Lung (tissue), 12 donors: ENCODE data around the gene TMEM132A. TPM values are rescaled to one million over a fixed set of nuclear protein-coding genes. Genes with fewer than 3 reads are reported as not detected.

ENCODE experiments used
- ATAC-seq: fragments of 200-7000 bp; cut with Tn5 transposase; one replicate; pipeline ENCODE4 v1.9.1; 2020; ENCODE audit warnings: moderate number of reproducible peaks; ENCODE audit not compliant: insufficient read depth, low FRiP score
- DNase-seq, 3 donors: peaks; one replicate each; pipeline ENCODE4 v3.0.0-alpha.2; 2013 to 2017
- H3K27ac ChIP-seq, 2 donors: one replicate each; pipeline ENCODE4 v1.5.1; 2013; ENCODE audit warnings: mild to moderate bottlenecking in 2 of 2, moderate library complexity in 2 of 2, control low read depth in 1 of 2, inconsistent platforms in 1 of 2, low read depth in 1 of 2, low read length in 1 of 2
- H3K27me3 ChIP-seq, 3 donors: one replicate each; pipeline ENCODE4 v1.5.1; 2013; ENCODE audit warnings: low read length in 2 of 3; ENCODE audit not compliant: control insufficient read depth in 3 of 3, insufficient read depth in 3 of 3
- H3K36me3 ChIP-seq, 4 donors: one replicate each; pipeline ENCODE4 v1.5.1; 2013; ENCODE audit warnings: low read length in 4 of 4, mild to moderate bottlenecking in 1 of 4, moderate library complexity in 1 of 4; ENCODE audit not compliant: control insufficient read depth in 4 of 4, insufficient read depth in 4 of 4
- H3K4me1 ChIP-seq, 5 donors: one replicate each; pipeline ENCODE4 v1.5.1; 2013; ENCODE audit warnings: low read length in 5 of 5, mild to moderate bottlenecking in 2 of 5, moderate library complexity in 1 of 5; ENCODE audit not compliant: control insufficient read depth in 5 of 5, insufficient read depth in 5 of 5
- H3K4me3 ChIP-seq: one replicate; pipeline ENCODE4 v1.5.1; 2013; ENCODE audit warnings: mild to moderate bottlenecking, control low read depth, moderate library complexity
- H3K9ac ChIP-seq, 2 donors: one replicate each; pipeline ENCODE4 v1.5.1; 2013; ENCODE audit warnings: low read length in 2 of 2, control low read depth in 1 of 2; ENCODE audit not compliant: insufficient read depth in 1 of 2
- H3K9me3 ChIP-seq, 4 donors: one replicate each; pipeline ENCODE4 v1.5.1; 2013; ENCODE audit warnings: low read length in 3 of 4, mild to moderate bottlenecking in 1 of 4, moderate library complexity in 1 of 4; ENCODE audit not compliant: control insufficient read depth in 4 of 4, insufficient read depth in 3 of 4
- WGBS, 2 donors: extraction: QIAGEN DNeasy Blood & Tissue Kit; methylation state at CpG; one replicate each; pipeline ENCODE4 v1.1.7; 2013; 5-methylcytosine and 5-hydroxymethylcytosine counted together
- polyA plus RNA-seq, 2 donors: library from polyadenylated mRNA; stranded (reverse); fragments of 200-250 nt; gene quantifications; one replicate each; pipeline ENCODE4 v1.2.1, GENCODE V29; 2013
- total RNA-seq, 2 donors: library from RNA; depleted of rRNA in 1 of 2; stranded (reverse); fragments of >200 nt in 1 of 2; gene quantifications; one replicate each; pipeline ENCODE4 v1.2.1, GENCODE V29; 2014 to 2021
- TF ChIP-seq, protein P1 (sequence below): IDR thresholded peaks from 2 replicates; pipeline ENCODE4 v1.5.1; 2012; ENCODE audit warnings: mild to moderate bottlenecking; ENCODE audit errors: control extremely low read depth, extremely low read depth
- donor health status: control.
- donor health status: control.
- donor health status: Bipolar disorder and iron deficiency.
- donor health status: healthy.
- donor health status: DM: yes; HTN: yes; CAD: no.

Gene TMEM132A
- total and polyA plus RNA-seq, 4 donors: 6.7 to 20.5 (median 17.5) TPM

DNA sequence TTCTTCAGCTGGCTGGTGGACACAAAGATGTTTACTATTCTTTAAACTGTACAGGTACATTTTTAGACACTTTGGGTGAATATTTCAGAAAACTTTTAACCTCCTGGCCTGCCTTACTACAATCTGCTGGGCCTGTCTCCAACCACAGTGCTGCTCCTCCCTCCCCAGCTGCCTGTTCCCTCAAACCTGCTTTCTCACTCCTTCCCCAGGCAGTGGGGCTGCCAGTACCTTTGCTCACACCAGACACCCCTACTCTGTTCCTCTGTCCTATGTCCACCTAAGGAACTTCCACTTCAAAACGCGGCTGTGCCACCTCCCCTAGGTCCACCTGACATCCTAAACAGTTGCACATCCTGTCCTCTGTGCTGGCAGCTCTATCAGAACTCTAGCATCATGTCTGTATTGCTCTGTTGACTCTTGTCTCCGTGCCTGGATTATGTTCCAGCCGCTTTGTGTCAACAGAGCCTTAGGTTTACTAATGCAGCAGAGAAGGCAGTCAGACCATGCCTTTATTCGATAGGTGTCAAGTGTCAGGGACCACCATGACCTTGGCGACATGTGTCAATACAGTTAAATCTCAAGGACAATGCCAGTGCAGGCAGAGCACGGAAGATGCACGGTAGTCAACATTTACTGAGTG lies 43.5 kb upstream of the TMEM132A start:
- no peaks in the 10 kb centered on the region for H3K27me3 ChIP-seq
- H3K9me3 ChIP-seq: peaks cover 0 to 2% (median 0%) of the 10 kb centered on the region in 4 donors
- WGBS, 2 donors: 87 to 95% methylated on average over 8 of the region's 8 CpGs
- DNase-seq: no peak
- TF ChIP-seq, protein P1, sequence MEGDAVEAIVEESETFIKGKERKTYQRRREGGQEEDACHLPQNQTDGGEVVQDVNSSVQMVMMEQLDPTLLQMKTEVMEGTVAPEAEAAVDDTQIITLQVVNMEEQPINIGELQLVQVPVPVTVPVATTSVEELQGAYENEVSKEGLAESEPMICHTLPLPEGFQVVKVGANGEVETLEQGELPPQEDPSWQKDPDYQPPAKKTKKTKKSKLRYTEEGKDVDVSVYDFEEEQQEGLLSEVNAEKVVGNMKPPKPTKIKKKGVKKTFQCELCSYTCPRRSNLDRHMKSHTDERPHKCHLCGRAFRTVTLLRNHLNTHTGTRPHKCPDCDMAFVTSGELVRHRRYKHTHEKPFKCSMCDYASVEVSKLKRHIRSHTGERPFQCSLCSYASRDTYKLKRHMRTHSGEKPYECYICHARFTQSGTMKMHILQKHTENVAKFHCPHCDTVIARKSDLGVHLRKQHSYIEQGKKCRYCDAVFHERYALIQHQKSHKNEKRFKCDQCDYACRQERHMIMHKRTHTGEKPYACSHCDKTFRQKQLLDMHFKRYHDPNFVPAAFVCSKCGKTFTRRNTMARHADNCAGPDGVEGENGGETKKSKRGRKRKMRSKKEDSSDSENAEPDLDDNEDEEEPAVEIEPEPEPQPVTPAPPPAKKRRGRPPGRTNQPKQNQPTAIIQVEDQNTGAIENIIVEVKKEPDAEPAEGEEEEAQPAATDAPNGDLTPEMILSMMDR: no peak
- no peak overlapping the region for H3K4me3 ChIP-seq
- H3K36me3 ChIP-seq: peaks cover 0 to 15% (median 1%) of the 10 kb centered on the region in 4 donors
- ATAC-seq: no peak
- no peak overlapping the region for H3K27ac ChIP-seq
- H3K4me1 ChIP-seq: no peaks in the 10 kb centered on the region
- H3K9ac ChIP-seq: no peak overlapping the region

DNA sequence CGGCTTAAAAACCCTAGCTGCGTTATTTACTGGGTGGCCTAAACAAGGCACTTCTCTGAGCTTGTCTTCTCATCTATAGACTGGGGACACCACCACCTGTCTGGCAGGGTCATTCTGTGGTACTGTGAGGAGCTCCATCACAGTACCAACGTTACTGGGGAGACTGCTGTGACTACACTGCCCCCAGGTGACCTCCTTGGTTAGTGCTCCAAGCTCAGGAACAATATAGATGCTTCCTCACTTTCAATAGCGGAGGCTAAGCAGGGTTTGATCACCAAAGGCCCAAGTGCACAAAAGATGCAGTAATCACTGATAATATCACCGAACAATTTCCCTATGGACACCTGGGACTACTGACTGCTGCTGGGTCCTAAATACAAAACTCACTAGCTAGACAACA lies 36.7 kb upstream of the TMEM132A start:
- TF ChIP-seq, protein P1: no peak
- Histone ChIP-seq H3K36me3 (peaks cover 0 to 12% (median 6%) of the 10 kb centered on the region in 4 donors), H3K9ac (no peak overlapping the region), H3K27me3 (no peaks in the 10 kb centered on the region), H3K4me3 (no peak overlapping the region), H3K4me1 (peaks cover 0 to 7% (median 0%) of the 10 kb centered on the region in 5 donors), H3K9me3 (no peaks in the 10 kb centered on the region), H3K27ac (no peak overlapping the region)
- DNase-seq (peak in 1 of 3 donors; percentile 31), ATAC-seq (no peak)
- WGBS, 2 donors: 69 to 70% methylated on average over 5 of the region's 5 CpGs

DNA sequence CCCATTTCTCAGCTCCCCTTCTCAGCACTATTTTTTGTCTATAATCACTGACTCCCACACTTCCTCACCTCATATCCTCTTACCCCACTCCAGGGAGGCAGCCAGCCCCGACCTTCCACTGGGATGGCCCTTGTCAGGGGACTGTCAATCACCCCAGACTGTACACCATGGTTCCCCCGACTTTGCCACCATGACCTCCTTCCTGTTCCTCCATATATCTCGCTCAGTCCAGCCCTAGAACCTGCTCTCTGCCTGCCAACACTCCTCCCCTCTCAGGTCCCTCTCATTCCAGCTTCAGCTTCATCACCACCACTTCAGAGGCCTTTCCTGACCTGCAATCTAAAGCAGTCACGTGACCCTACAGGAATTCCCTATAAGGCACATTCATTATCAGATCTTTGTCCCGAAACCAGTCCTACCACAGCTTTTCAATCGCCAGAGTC lies 34.4 kb upstream of the TMEM132A start:
- Histone ChIP-seq H3K27ac (no peak overlapping the region), H3K27me3 (no peaks in the 10 kb centered on the region), H3K4me3 (no peak overlapping the region), H3K36me3 (peaks cover 6 to 17% (median 12%) of the 10 kb centered on the region in 4 donors), H3K4me1 (peaks cover 0 to 7% (median 0%) of the 10 kb centered on the region in 5 donors), H3K9me3 (no peaks in the 10 kb centered on the region), H3K9ac (no peak overlapping the region)
- TF ChIP-seq, protein P1: no peak
- DNase-seq (peak in 1 of 3 donors; percentile 33), ATAC-seq (no peak)
- 52 to 56% methylated on average over 6 of the region's 6 CpGs for WGBS, 2 donors
